H1 (cell line): ENCODE measurements around the gene MTRFR. TPM values are rescaled to one million over a fixed set of nuclear protein-coding genes. Genes with fewer than 3 reads are reported as not detected.

Experiments used
- SIX5 ChIP-seq: IDR thresholded peaks from 2 replicates; pipeline ENCODE4 v1.6.1; 2011; ENCODE audit warnings: mild to moderate bottlenecking, low read depth, low read length
- polyA plus RNA-seq, 7 experiments: library from polyadenylated mRNA; depleted of rRNA in 3 of 7; stranded (reverse) in 5 of 7; unstranded in 2 of 7; fragments of >200 nt in 5 of 7; fragments of 200-250 nt in 2 of 7; gene quantifications; 1 replicate in 5 of 7; 2 replicates in 1 of 7; 4 replicates in 1 of 7; pipeline versions ENCODE4 v1.2.1 to v1.2.3, GENCODE V29; 2011 to 2013; ENCODE audit warnings: missing spikeins in 2 of 7, mixed read lengths in 2 of 7
- total RNA-seq: library from RNA; stranded (reverse); fragmentation: NEBNext Ultra II Directional; extraction: Animal tissue kit (Norgen Biotek cat#: 25700); gene quantifications from 2 replicates; pipeline ENCODE4 v1.2.1, GENCODE V29; 2021

The MTRFR gene
- total and polyA plus RNA-seq, 2 of the 8 experiments (the other 6 are each of a cell fraction or from before 2014, with no cell fraction given), result 9.2 to 12.9 TPM

- TF ChIP-seq SIX5, result no peak
Observed at GRCh38 chr12:123283461-123283860, 50.2 kb downstream of the MTRFR start (continued).
